Fibroblast of peridontal ligament (primary cell): Measurements from ENCODE around the gene COQ8B.
A peak's percentile ranks its signal among the peaks of the same experiment; 100 is the strongest.

Source experiments
- DNase-seq: peaks from one replicate; pipeline ENCODE4 v3.0.0-alpha.2; 2010; ENCODE audit errors: extremely low read depth

The COQ8B gene

GRCh38 chr19:40717880-40718773 is 1.4 kb upstream of the COQ8B start:
- DNase-seq: peak; percentile 15

- DNase-seq: peak; percentile 38
Measured at GRCh38 chr19:40717325-40717879, 716 bp upstream of the COQ8B start.

- no peak for DNase-seq
Measured at GRCh38 chr19:40716031-40716481, 630 bp downstream of the COQ8B start.

- DNase-seq: peak; percentile 86
Measured at GRCh38 chr19:40714441-40715299, 2.0 kb downstream of the COQ8B start.

GRCh38 chr19:40713939-40714338 is 2.7 kb downstream of the COQ8B start:
- DNase-seq: no peak

- no peak for DNase-seq
Measured at GRCh38 chr19:40709817-40710216, 6.9 kb downstream of the COQ8B start.

- no peak for DNase-seq
Measured at GRCh38 chr19:40707615-40708014, 9.1 kb downstream of the COQ8B start.

- no peak for DNase-seq
Measured at GRCh38 chr19:40705950-40706619, 10.6 kb downstream of the COQ8B start.

- no peak for DNase-seq
Measured at GRCh38 chr19:40705362-40705651, 11.4 kb downstream of the COQ8B start.

GRCh38 chr19:40704491-40705361 is 12.0 kb downstream of the COQ8B start:
- no peak for DNase-seq

- no peak for DNase-seq
Measured at GRCh38 chr19:40703029-40703755, 13.5 kb downstream of the COQ8B start.

- no peak for DNase-seq
Measured at GRCh38 chr19:40702337-40703012, 14.2 kb downstream of the COQ8B start.

- no peak for DNase-seq
Measured at GRCh38 chr19:40701758-40702157, 14.9 kb downstream of the COQ8B start.

GRCh38 chr19:40700083-40700482 is 16.6 kb downstream of the COQ8B start:
- no peak for DNase-seq

- DNase-seq: no peak
Measured at GRCh38 chr19:40697007-40697406, 19.7 kb downstream of the COQ8B start.

- no peak for DNase-seq
Measured at GRCh38 chr19:40695881-40696280, 20.8 kb downstream of the COQ8B start.

- DNase-seq: no peak
Measured at GRCh38 chr19:40693896-40694295, 22.8 kb downstream of the COQ8B start.

GRCh38 chr19:40693150-40693788 is 23.4 kb downstream of the COQ8B start:
- no peak for DNase-seq

GRCh38 chr19:40692212-40692551 is 24.5 kb downstream of the COQ8B start:
- DNase-seq: no peak
